ENCODE measurements around the gene NTF4.
A peak's percentile ranks its signal among the peaks of the same experiment; 100 is the strongest.

The NTF4 gene

DNA sequence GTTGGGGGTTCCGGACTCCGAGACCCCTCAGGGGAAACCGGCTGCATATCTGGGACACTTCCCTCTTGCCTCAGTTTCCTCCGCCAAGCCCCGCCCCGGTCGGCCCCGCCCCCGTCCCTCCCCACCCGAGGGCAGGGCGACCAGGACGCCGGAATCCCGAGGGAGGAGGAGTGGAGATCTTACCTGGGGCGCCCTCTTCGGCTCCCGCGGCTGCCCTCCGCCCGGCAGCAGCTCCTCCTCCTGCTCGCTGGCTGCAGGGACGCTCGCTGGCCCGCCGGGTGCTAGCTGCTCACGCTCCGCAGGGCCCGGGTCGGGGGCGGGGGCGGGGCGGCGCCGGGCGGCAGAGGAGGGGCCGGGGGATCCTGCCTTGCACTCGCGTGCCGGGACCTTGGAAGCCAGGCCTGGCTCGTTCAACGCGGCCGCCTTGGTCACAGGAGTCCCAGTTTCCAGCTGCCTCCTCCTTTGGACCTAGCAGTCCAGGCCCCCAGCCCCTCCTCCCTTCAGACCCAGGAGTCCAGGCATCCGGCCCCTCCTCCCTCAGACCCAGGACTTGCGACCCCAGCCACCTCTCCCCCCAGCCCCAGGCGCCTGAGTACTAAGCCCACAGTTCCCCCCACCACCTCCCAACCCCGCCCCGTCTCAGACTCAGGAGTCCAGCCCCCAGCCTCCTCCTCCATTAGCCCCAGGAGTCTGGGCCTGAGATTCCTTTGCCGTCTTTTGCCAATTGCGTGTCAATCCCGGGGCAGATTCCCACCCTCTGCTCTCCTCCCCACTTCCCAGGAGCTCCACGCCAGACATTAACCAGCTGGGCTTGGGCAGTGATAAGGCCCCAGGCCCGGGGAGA, at the start of gene NTF4:
Gene NTF4, minus strand, starts transcription at position 51 of the 844 bp plus-strand sequence. CDS start 2,821 bp downstream, outside the sequence.
- DNase-seq (ENCODE audit: low read depth): peak; percentile 26
- TF ChIP-seq POLR2A (IDR thresholded peaks at IDR 0.05; ENCODE audit: extremely low read depth, insufficient read length) (no peak), MAX (IDR thresholded peaks at IDR 0.05; ENCODE audit: low read depth, low read length) (no peak), MYC (IDR thresholded peaks at IDR 0.05; ENCODE audit: low read depth, low read length) (no peak)
- TF ChIP-seq, protein P1, sequence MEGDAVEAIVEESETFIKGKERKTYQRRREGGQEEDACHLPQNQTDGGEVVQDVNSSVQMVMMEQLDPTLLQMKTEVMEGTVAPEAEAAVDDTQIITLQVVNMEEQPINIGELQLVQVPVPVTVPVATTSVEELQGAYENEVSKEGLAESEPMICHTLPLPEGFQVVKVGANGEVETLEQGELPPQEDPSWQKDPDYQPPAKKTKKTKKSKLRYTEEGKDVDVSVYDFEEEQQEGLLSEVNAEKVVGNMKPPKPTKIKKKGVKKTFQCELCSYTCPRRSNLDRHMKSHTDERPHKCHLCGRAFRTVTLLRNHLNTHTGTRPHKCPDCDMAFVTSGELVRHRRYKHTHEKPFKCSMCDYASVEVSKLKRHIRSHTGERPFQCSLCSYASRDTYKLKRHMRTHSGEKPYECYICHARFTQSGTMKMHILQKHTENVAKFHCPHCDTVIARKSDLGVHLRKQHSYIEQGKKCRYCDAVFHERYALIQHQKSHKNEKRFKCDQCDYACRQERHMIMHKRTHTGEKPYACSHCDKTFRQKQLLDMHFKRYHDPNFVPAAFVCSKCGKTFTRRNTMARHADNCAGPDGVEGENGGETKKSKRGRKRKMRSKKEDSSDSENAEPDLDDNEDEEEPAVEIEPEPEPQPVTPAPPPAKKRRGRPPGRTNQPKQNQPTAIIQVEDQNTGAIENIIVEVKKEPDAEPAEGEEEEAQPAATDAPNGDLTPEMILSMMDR (IDR thresholded peaks at IDR 0.05; ENCODE audit: low read depth, low read length): no peak
- no peak within 1 kb of the TSS for H3K4me3 ChIP-seq (ENCODE audit: low read depth, low read length)

DNA sequence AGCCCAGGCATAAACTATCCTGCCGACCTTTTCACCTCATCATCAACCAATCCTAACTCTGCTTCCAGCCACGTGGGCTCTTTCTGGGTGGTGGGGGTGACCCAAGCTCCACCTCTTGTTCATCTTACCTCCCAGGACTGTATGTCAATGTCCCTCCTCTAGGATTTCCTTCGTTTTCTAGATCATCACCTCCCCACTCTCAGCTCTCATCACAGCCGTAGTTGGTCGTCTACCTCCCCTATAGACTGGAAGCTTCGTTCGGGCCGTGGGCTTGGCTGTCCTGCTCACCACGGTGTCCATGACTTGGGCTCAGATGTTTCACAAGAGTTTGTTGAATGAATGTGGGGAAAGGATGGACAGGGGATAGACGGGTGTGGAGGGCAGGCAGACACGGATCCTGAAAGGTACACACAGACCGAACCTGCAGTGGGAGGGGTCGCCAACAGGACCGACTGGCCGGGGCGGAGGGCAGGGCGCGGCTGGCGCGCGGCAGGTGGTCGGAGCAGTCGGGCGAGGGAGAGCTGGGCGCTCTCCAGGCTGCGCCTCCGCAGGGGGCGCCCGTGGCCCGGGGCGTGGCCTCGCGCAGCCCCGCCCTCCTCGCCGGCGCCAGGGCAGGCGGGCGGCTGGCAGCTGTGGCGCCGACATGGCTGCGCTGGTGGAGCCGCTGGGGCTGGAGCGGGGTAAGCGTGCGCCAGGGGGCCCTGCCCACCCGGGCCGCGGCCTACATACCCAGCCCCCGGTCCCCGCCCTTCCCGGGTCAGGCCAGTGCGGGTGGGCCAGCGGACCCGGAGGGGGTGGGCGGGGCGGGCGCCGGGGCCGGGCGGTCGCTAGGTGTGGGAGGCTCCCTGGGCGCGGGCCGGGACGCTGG, 49.4 kb upstream of the NTF4 start, which contains the start of gene LIN7B:
Gene LIN7B, plus strand, starts transcription at position 609 of the 868 bp plus-strand sequence. Its CDS starts 35 bp downstream, at position 644.
- peak within 1 kb of the TSS; percentile 56 for H3K4me3 ChIP-seq (ENCODE audit: low read depth, low read length)
- peak; percentile 75 for DNase-seq (ENCODE audit: low read depth)
- TF ChIP-seq MAX (IDR thresholded peaks at IDR 0.05; ENCODE audit: low read depth, low read length) (peak; percentile 83), POLR2A (IDR thresholded peaks at IDR 0.05; ENCODE audit: extremely low read depth, insufficient read length) (peak; percentile 37), MYC (IDR thresholded peaks at IDR 0.05; ENCODE audit: low read depth, low read length) (0 out of 2 replicates have a peak, but pooled peaks have one; percentile 20)
- TF ChIP-seq, protein P1 (IDR thresholded peaks at IDR 0.05; ENCODE audit: low read depth, low read length): peak; percentile 23

DNA sequence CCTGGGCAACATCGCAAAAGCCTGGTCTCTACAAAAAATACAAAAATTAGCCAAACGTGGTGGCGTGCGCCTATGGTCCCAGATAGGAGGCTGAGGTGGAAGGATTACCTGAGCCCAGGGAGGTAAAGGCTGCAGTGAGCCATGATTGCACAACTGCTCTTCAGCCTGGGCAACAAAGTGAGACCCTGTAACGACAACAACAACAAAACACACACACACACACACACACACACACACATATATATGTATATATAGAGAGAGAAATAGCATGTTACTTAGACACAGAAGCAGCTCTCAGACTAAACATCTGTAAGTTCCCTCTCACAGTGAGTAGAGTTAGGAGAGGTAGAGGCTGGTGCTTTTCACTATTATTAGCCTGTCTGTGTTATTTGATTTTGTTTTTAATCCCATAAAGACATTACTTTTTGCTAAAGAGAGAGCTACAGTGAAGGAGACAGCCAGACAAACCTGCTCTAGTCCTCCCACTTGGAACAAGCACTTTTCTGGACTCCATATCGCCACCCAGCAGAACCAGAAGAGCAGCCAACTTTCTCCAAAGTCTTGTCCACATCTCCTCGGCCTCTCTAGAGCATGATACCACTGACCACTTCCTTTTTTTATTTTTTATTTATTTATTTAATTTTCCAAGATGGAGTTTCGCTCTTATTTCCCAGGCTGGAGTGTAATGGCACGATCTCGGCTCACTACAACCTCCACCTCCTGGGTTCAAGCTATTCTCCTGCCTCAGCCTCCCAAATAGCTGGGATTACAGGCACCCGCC, 46.8 kb upstream of the NTF4 start:
- no peak for DNase-seq (ENCODE audit: low read depth)
- TF ChIP-seq MAX (IDR thresholded peaks at IDR 0.05; ENCODE audit: low read depth, low read length): no peak
- TF ChIP-seq POLR2A (IDR thresholded peaks at IDR 0.05; ENCODE audit: extremely low read depth, insufficient read length): no peak
- TF ChIP-seq, protein P1 (IDR thresholded peaks at IDR 0.05; ENCODE audit: low read depth, low read length): no peak
- no peak for TF ChIP-seq MYC (IDR thresholded peaks at IDR 0.05; ENCODE audit: low read depth, low read length)

GRCh38 chr19:49110567-49110966, 45.9 kb upstream of the NTF4 start:
- no peak overlapping the region for H3K4me3 ChIP-seq (ENCODE audit: low read depth, low read length)

More for the DNA sequence above, 46.8 kb upstream of the NTF4 start:
- no peak overlapping the region for H3K4me3 ChIP-seq (ENCODE audit: low read depth, low read length)

More at GRCh38 chr19:49110567-49110966, 45.9 kb upstream of the NTF4 start:
- DNase-seq (ENCODE audit: low read depth): no peak
- TF ChIP-seq POLR2A (IDR thresholded peaks at IDR 0.05; ENCODE audit: extremely low read depth, insufficient read length): no peak
- no peak for TF ChIP-seq MYC (IDR thresholded peaks at IDR 0.05; ENCODE audit: low read depth, low read length)
- TF ChIP-seq, protein P1 (IDR thresholded peaks at IDR 0.05; ENCODE audit: low read depth, low read length): no peak
- no peak for TF ChIP-seq MAX (IDR thresholded peaks at IDR 0.05; ENCODE audit: low read depth, low read length)

Measured in NB4 (cell line).